HG03469 (cell line): ENCODE measurements around the gene SIM1.
"Not testable (repeated sequence)": the region's sequence is repeated elsewhere in the genome, so short reads cannot be mapped to it uniquely, and the experiment has no call there.

Source experiments
- ATAC-seq: cut with Tn5 transposase; IDR thresholded peaks from one replicate; pipeline ENCODE4 v1.9.1; 2021; ENCODE audit warnings: mild to moderate bottlenecking, moderate library complexity, moderate number of reproducible peaks; ENCODE audit not compliant: unreplicated experiment

SIM1 gene

GRCh38 chr6:100371591-100371990 is 93.1 kb downstream of the SIM1 start:
- ATAC-seq = no peak

DNA sequence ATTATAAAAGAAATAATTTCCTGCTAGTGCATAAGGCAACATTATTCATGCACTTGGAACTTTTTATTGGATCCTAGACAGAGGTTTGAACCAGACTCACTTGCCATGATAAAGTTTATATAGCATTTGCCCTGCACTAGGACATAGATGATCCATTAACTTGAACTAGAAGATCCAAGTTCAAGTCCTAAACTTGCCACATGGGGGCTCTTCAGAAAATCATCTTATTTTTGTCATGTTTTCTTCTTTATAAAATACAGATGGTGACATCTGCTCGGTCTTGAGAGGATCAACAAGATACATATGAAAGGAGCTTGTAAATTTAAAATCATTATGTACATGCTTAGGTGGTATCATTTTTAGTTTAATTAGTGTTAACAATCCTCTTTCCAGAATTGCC is 94.5 kb downstream of the SIM1 start:
- ATAC-seq = no peak

DNA sequence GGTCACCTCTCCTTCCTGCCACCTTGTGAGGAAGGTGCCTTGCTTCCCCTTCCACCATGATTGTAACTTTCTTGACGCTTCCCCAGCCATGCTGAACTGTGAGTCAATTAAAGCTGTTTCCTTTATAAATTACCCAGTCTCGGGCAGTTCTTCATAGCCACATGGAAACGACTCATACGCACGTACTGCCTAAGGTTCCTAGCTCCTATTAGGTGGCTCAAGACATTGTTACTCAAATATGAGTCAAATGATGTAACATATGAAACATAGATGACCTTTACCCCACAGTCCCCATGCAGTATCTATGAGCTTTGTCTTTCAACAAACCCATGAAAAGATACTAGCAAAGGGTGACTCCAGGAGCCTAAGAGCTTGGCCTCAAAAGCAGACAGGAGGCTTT is 98.3 kb downstream of the SIM1 start:
- ATAC-seq = no peak

- no peak for ATAC-seq
Measured at GRCh38 chr6:100363651-100364050, 101.1 kb downstream of the SIM1 start.

DNA sequence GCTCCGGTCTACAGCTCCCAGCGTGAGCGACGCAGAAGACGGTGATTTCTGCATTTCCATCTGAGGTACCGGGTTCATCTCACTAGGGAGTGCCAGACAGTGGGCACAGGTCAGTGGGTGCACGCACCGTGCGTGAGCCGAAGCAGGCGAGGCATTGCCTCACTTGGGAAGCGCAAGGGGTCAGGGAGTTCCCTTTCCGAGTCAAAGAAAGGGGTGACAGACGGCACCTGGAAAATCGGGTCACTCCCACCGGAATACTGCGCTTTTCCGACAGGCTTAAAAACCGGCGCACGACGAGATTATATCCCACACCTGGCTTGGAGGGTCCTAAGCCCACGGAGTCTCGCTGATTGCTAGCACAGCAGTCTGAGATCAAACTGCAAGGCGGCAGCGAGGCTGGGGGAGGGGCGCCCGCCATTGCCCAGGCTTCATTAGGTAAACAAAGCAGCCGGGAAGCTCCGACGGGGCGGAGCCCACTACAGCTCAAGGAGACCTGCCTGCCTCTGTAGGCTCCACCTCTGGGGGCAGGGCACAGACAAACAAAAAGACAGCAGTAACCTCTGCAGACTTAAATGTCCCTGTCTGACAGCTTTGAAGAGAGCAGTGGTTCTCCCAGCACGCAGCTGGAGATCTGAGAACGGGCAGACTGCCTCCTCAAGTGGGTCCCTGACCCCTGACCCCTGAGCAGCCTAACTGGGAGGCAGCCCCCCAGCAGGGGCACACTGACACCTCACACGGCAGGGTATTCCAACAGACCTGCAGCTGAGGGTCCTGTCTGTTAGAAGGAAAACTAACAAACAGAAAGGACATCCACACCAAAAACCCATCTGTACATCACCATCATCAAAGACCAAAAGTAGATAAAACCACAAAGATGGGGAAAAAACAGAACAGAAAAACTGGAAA is 109.7 kb downstream of the SIM1 start:
- not testable (repeated sequence) for ATAC-seq

- no peak for ATAC-seq
Measured at GRCh38 chr6:100353276-100354015, 111.3 kb downstream of the SIM1 start.

DNA sequence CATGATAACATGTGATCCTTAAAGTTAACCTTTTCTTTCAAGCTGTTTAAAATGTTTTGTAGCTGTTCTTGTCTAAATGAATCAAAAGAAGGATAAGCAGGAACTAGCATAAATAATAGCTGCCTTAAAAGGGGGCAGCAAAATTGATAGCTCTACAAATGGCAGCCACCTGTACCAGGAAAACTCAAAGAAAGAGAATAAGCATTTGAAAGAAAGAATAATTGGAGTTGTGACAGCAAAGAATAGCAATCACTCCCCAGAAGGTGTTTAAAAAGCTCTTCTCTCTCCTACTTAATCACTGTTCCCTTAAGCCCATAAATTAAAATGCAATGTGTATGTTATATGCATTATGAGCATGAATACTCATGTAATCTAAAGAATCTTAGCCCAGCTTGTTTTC is 114.6 kb downstream of the SIM1 start:
- ATAC-seq = no peak

DNA sequence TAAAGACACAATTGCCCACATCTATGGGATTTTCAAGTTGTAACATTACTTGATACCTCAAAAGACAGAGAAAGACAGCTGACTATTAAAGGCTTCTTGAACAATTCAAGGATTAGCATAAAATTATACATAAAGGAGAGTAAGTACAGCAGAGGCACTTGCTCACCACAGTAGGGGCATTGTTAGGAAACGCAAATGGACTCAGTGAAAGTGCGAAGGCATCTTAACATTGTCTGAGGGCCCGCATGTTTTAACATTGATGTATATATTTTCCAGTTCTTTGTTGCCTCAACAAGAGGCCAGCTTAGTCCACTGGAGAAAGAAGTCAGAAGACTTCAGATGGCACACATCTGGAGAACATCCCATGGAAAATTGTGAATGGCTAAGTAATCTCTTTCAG is 115.4 kb downstream of the SIM1 start:
- ATAC-seq = no peak

GRCh38 chr6:100347901-100348550 is 116.7 kb downstream of the SIM1 start:
- ATAC-seq = peak; percentile 68

DNA sequence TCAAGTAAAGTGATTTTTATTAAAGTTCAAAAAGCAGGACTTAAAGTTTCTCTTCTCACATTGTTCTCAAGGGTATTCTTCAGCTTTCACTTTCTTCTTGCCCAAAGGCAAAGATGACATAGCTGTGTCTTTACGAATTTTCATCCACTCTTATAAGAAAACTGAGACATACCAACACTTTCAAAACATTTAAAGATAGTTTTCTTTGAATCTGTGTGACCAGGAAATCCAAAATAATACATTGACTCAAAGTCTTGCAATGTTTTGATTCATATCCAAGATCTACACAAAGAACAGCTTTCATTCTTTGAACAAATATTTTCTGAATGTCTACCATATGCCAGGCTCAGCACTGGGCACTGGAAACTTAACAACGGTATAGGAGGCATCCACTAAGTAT is 117.9 kb downstream of the SIM1 start:
- ATAC-seq = no peak

- ATAC-seq = no peak
Measured at GRCh38 chr6:100346203-100346602, 118.5 kb downstream of the SIM1 start.

DNA sequence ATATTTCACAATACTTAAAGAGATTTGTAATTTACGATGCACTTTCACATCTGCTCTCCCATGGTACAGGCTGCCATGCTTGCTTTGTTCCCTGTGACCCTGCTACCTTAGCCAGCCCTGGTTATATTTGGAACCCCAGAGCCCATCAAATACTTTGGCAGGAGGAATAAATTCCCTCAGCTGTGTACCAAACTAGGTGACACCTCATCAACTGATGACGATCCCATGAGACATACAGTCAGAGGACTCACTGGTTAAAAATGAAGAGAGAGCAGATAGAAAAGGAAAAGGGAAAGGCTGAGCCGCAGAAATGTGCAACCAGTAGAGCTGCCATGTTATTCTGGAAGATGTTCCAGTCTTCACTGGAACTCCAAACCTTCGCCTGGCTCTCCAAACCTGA is 120.0 kb downstream of the SIM1 start:
- no peak for ATAC-seq

- no peak for ATAC-seq
Measured at GRCh38 chr6:100344321-100344720, 120.4 kb downstream of the SIM1 start.

DNA sequence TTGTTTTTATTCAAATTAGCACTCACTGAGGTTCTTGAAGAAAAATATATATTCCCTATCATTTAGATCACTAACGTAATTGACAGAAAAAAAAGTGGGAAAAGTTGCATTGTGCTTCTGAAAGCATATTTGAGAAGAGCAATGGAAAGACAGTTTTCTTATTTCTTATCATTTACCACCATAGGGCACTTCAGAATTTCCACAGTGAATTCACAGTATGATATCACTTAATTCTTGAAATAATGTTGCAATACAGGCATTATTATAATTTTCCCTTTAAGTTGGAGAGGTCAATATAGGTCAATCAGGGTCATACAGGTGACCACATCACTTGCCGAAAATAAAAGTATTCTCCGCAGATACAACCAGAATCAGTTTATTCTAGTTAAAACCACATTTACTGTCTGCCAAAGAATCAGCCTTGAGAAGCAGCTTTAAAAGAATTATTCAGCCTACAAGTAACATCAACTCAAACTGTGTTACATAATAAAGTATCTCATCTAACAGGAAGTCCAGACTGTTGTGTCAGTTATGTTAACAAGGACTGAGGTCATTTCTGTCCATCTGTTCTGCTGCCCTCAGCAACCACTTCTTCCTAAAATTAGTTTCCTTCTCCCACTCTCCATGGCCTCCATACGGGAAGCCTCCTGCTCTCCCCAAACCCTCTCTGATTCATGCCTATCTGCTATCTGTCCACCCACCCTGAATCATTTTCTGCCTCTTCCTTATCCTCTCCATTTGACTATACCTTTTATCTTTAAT is 121.2 kb downstream of the SIM1 start:
- ATAC-seq = no peak

- no peak for ATAC-seq
Measured at GRCh38 chr6:100342830-100343229, 121.9 kb downstream of the SIM1 start.

- no peak for ATAC-seq
Measured at GRCh38 chr6:100339574-100340255, 125.0 kb downstream of the SIM1 start.

- ATAC-seq = no peak
Measured at GRCh38 chr6:100338090-100338489, 126.6 kb downstream of the SIM1 start.

GRCh38 chr6:100336876-100337275 is 127.8 kb downstream of the SIM1 start:
- no peak for ATAC-seq

DNA sequence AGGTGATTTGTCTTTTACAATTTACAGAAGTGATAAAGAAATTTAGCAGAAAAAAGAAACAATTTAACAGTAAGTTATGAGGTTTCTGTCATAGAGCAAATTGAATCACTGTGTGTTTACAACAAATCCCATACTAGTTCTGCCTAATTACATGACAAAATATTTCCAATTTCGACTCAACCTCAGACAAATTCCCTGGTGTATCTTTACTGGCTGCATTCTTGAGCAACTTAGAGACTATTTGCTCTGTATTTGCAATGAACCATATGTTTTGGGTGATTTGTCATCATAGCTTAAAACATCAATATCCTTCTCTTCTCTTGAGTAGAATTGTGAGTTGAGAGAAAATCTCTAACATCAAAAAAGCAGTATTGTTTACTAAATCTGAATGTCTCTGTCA is 128.7 kb downstream of the SIM1 start:
- no peak for ATAC-seq
